ENCODE measurements around the gene ATXN2. TPM values are rescaled to one million over a fixed set of nuclear protein-coding genes. Genes with fewer than 3 reads are reported as not detected.
"Not testable (repeated sequence)": the region's sequence is repeated elsewhere in the genome, so short reads cannot be mapped to it uniquely, and the experiment has no call there.

ATXN2 gene
- total RNA-seq, 2 experiments from 2014 or later: 37.2 to 42.3 TPM

DNA sequence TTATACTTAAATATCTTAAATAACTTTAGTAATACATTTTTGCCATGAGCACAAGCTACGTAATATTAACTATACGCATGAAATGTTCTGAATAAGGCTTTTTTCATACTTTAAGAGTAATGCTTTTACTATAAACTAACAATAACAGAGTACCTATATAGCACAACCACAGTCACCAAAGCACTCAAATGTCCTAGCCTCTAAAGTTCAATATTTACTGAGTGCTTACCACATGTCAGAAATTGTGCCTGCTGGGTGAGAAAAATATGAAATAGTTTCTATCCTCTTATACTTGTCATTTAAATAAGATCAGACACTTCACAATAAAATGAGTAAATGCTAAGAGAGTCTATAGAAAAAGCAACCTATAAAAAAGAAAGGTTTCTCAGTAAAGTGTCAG is 110.3 kb downstream of the ATXN2 start:
- POLR2A ChIA-PET: no interaction called here
- no peaks in the 10 kb centered on the region for H3K9me3 Mint-ChIP-seq
- H3K36me3 Mint-ChIP-seq: peaks cover 15% of the 10 kb centered on the region
- no peak overlapping the region for H3K27ac Mint-ChIP-seq
- H3K4me3 Mint-ChIP-seq: no peak overlapping the region
- H3K4me1 Mint-ChIP-seq: no peaks in the 10 kb centered on the region
- no peak for ATAC-seq (ENCODE audit: low read depth)
- no peaks in the 10 kb centered on the region for H3K27me3 Mint-ChIP-seq
- no peak for DNase-seq

GRCh38 chr12:111488271-111488670 is 110.8 kb downstream of the ATXN2 start:
- Mint-ChIP-seq H3K27ac (no peak overlapping the region), H3K36me3 (peaks cover 15% of the 10 kb centered on the region), H3K4me1 (no peaks in the 10 kb centered on the region), H3K27me3 (no peaks in the 10 kb centered on the region), H3K4me3 (no peak overlapping the region), H3K9me3 (no peaks in the 10 kb centered on the region)
- DNase-seq (no peak), ATAC-seq (ENCODE audit: low read depth) (no peak)
- POLR2A ChIA-PET: no interaction called here

GRCh38 chr12:111482462-111482861 is 116.7 kb downstream of the ATXN2 start:
- ATAC-seq (ENCODE audit: low read depth) (no peak), DNase-seq (no peak)
- POLR2A ChIA-PET: no interaction called here
- Mint-ChIP-seq H3K4me1 (peaks cover 2% of the 10 kb centered on the region), H3K9me3 (no peaks in the 10 kb centered on the region), H3K27ac (no peak overlapping the region), H3K36me3 (peaks cover 15% of the 10 kb centered on the region), H3K27me3 (no peaks in the 10 kb centered on the region), H3K4me3 (no peak overlapping the region)

GRCh38 chr12:111471236-111471635 is 127.9 kb downstream of the ATXN2 start:
- no peaks in the 10 kb centered on the region for H3K9me3 Mint-ChIP-seq

GRCh38 chr12:111469401-111469800 is 129.7 kb downstream of the ATXN2 start:
- no peak for DNase-seq
- no peaks in the 10 kb centered on the region for H3K27me3 Mint-ChIP-seq

More at GRCh38 chr12:111471236-111471635, 127.9 kb downstream of the ATXN2 start:
- POLR2A ChIA-PET: no interaction called here
- Mint-ChIP-seq H3K4me3 (no peak overlapping the region), H3K36me3 (peaks cover 24% of the 10 kb centered on the region), H3K4me1 (peaks cover 2% of the 10 kb centered on the region), H3K27me3 (no peaks in the 10 kb centered on the region), H3K27ac (no peak overlapping the region)
- DNase-seq (no peak), ATAC-seq (ENCODE audit: low read depth) (no peak)

GRCh38 chr12:111467857-111468241 is 131.3 kb downstream of the ATXN2 start:
- no peak for DNase-seq
- POLR2A ChIA-PET: no interaction called here
- no peak for ATAC-seq (ENCODE audit: low read depth)
- Mint-ChIP-seq H3K9me3 (no peaks in the 10 kb centered on the region), H3K27me3 (no peaks in the 10 kb centered on the region), H3K27ac (no peak overlapping the region), H3K4me1 (peaks cover 2% of the 10 kb centered on the region), H3K36me3 (peaks cover 12% of the 10 kb centered on the region), H3K4me3 (no peak overlapping the region)

More at GRCh38 chr12:111469401-111469800, 129.7 kb downstream of the ATXN2 start:
- POLR2A ChIA-PET: no interaction called here
- peaks cover 20% of the 10 kb centered on the region for H3K36me3 Mint-ChIP-seq
- no peak overlapping the region for H3K27ac Mint-ChIP-seq
- ATAC-seq (ENCODE audit: low read depth): no peak
- H3K4me3 Mint-ChIP-seq: no peak overlapping the region
- peaks cover 2% of the 10 kb centered on the region for H3K4me1 Mint-ChIP-seq
- H3K9me3 Mint-ChIP-seq: no peaks in the 10 kb centered on the region

- H3K4me3 Mint-ChIP-seq: no peak overlapping the region
- peaks cover 2% of the 10 kb centered on the region for H3K4me1 Mint-ChIP-seq
- POLR2A ChIA-PET: interaction anchor here (0.6 kb wide), 1 partner anchor 109 kb away, joined by 5 read pairs; no protein-coding TSS in a partner anchor
- no peak overlapping the region for H3K27ac Mint-ChIP-seq
- peaks cover 12% of the 10 kb centered on the region for H3K36me3 Mint-ChIP-seq
- no peak for ATAC-seq (ENCODE audit: low read depth)
- H3K9me3 Mint-ChIP-seq: no peaks in the 10 kb centered on the region
- no peak for DNase-seq
- H3K27me3 Mint-ChIP-seq: no peaks in the 10 kb centered on the region
Measured at GRCh38 chr12:111467092-111467856, 131.8 kb downstream of the ATXN2 start.

DNA sequence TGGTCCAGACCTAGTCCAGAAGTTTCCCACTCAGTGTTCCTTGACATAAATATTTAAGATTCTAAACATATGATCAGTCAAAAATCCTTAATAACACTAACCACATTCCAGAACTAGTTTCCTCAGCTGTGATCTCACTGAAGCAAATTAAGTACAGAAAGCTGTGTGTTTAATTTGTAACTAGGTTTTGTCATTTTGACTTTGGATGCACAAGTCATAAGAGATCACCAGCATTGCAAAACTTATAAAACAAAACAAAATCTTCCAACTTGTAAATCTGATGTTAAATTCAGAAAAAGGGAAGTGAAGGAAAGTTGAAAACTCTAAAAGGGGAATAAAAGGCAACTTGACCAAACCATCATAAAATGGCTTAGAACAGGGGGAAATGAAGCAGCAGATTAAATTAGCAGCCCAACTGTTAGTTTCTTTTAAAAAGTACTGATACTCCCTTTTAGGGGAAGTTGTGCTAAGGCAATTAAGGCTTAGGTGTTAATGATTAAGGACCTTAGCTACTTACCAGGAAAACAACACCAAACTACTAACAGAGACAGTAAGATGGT is 136.8 kb downstream of the ATXN2 start:
- no peak overlapping the region for H3K4me3 Mint-ChIP-seq
- no peak overlapping the region for H3K27ac Mint-ChIP-seq
- peaks cover 6% of the 10 kb centered on the region for H3K36me3 Mint-ChIP-seq
- H3K27me3 Mint-ChIP-seq: no peaks in the 10 kb centered on the region
- ATAC-seq (ENCODE audit: low read depth) (no peak), DNase-seq (no peak)
- no peaks in the 10 kb centered on the region for H3K9me3 Mint-ChIP-seq
- POLR2A ChIA-PET: no interaction called here
- H3K4me1 Mint-ChIP-seq: no peaks in the 10 kb centered on the region

DNA sequence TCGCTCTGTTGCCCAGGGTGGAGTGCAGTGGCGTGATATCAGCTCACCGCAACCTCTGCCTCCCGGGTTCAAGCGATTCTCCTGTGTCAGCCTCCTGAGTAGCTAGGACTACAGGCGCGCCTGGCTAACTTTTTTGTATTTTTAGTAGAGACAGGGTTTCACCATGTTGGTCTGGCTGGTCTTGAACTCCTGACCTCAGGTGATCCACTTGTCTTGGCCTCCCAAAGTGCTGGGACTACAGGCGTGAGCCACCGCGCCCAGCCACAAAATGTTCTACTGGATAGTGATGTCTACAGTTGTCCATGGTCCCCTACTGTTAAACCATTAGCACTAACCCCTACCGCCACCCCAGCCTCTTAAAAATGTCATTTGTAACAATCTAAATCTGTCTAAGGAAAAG is 139.0 kb downstream of the ATXN2 start:
- POLR2A ChIA-PET; DNase-seq; H3K27ac Mint-ChIP-seq; ATAC-seq (ENCODE audit: low read depth); H3K4me1 Mint-ChIP-seq; H3K9me3 Mint-ChIP-seq; H3K4me3 Mint-ChIP-seq; H3K27me3 Mint-ChIP-seq; H3K36me3 Mint-ChIP-seq: not testable (repeated sequence)

DNA sequence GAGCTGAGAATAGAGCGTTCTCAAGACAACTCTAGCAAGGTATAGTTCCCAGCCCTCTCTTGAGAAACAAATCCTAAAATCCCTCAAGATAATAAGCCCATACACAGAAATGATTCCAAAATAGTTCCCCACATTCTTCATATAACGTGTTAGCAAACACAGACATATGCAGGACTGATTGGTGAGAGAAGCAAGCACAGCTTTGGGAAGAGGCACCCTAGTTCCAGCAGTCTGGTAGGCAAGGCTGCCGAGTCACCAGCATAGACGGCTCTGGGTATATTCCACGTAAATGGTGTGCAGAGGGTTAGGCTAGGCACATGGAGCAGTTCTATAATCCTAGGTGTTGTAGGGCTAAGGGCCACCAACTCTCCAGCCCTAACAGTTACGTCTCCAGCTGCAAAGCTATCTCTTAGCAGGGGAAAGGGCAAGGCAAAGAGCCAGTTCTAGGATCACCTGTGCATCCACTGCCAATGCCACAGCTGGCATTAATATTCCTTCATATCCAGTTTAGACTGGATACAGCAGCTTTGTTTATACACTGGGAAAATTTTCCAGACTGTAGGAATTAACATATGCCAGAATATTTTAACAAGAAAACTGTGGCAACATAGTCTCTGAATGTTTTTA is 140.5 kb downstream of the ATXN2 start:
- POLR2A ChIA-PET: no interaction called here
- H3K4me1 Mint-ChIP-seq: peaks cover 4% of the 10 kb centered on the region
- no peak overlapping the region for H3K27ac Mint-ChIP-seq
- peaks cover 8% of the 10 kb centered on the region for H3K36me3 Mint-ChIP-seq
- ATAC-seq (ENCODE audit: low read depth) (no peak), DNase-seq (no peak)
- H3K4me3 Mint-ChIP-seq: no peak overlapping the region
- H3K9me3 Mint-ChIP-seq: no peaks in the 10 kb centered on the region
- no peaks in the 10 kb centered on the region for H3K27me3 Mint-ChIP-seq

DNA sequence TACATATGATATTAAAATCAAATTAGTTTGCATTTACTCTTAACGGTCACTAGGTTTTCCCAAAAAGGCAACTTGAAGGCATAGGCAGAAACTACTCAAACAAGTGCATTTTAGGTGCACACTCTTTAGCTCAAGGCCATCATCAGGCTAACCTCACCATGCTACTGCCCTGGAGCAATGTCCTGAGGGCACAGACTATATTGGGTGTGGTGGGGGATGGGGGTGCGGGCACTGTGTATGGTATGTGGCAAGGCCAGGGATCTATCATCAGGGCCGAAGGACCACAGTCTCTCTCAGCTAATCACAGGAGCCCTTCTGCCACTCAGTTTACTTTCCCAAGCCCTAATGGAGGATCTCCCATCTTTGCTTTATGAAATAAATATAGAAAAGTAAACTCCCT is 141.5 kb downstream of the ATXN2 start:
- no peak for DNase-seq
- H3K36me3 Mint-ChIP-seq: peaks cover 8% of the 10 kb centered on the region
- POLR2A ChIA-PET: interaction anchor here (0.6 kb wide), 1 partner anchor 142 kb away, joined by 6 read pairs; no protein-coding TSS in a partner anchor
- no peak overlapping the region for H3K4me3 Mint-ChIP-seq
- no peaks in the 10 kb centered on the region for H3K9me3 Mint-ChIP-seq
- no peaks in the 10 kb centered on the region for H3K27me3 Mint-ChIP-seq
- no peak overlapping the region for H3K27ac Mint-ChIP-seq
- peaks cover 4% of the 10 kb centered on the region for H3K4me1 Mint-ChIP-seq
- ATAC-seq (ENCODE audit: low read depth): no peak

GRCh38 chr12:111457071-111457470 is 142.0 kb downstream of the ATXN2 start:
- Mint-ChIP-seq H3K36me3 (peaks cover 8% of the 10 kb centered on the region), H3K4me3 (no peak overlapping the region), H3K9me3 (no peaks in the 10 kb centered on the region), H3K27me3 (no peaks in the 10 kb centered on the region), H3K27ac (no peak overlapping the region), H3K4me1 (peaks cover 4% of the 10 kb centered on the region)
- DNase-seq (no peak), ATAC-seq (ENCODE audit: low read depth) (no peak)
- POLR2A ChIA-PET: no interaction called here

DNA sequence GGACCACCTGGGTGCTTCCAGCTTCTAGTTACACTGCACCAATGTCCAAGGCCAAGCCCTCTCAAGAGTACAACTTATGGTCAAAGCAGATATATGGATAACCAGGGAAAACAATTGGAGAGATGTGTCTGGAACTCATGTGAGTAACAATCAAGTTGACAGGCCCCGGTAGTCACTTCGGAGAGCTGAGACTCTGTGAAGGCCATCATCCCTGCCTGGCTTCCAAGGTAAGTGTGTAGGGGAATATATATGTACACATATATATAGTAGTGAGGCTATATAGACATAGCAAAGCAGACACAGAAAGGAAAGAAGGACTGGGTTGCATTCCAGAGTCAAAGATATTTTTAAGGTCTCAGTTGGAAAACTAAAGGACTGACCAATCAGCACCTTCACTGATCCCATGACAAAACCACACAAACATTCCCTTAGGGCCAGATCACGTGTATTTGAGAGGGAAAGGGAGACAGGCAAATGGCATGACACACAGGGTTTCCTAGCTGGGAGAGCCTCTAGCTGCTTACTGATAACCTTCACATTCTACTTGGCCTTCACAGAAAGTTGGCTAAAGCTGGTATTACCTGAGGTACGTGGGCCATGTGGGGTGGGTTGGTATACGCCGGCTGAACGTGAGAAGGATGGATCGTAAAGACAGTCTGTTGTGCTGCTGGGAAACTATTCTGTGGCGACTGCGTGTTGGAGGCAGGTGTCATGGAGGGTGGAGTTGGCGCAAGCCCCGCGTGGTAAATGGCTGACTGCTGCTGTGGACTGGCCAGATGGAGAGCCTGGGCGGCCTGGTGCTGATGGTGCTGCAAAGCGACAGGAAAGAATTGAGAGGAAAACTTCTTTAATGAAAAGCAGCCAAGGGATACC is 143.4 kb downstream of the ATXN2 start:
- H3K4me1 Mint-ChIP-seq: peaks cover 12% of the 10 kb centered on the region
- H3K36me3 Mint-ChIP-seq: peaks cover 11% of the 10 kb centered on the region
- peak overlapping the region; percentile 36 for H3K27ac Mint-ChIP-seq
- no peaks in the 10 kb centered on the region for H3K9me3 Mint-ChIP-seq
- ATAC-seq (ENCODE audit: low read depth) (no peak), DNase-seq (no peak)
- POLR2A ChIA-PET: interaction anchor here (0.6 to 1.2 kb wide), 2 partner anchors 59 to 860 kb away, joined by 3 read pairs; no protein-coding TSS in a partner anchor
- no peaks in the 10 kb centered on the region for H3K27me3 Mint-ChIP-seq
- H3K4me3 Mint-ChIP-seq: no peak overlapping the region

Data from activated naive CD8-positive, alpha-beta T cell treated with anti-CD3 and anti-CD28 coated beads, Interleukin-2, amount 10 ng/mL, durations not matched to agents 7 days and 5 days (primary cell).